ENCODE data around the gene ATP6V1B1.

Gene ATP6V1B1

GRCh38 chr2:70921031-70921430 lies 14.7 kb upstream of the ATP6V1B1 start:
- POLR2A ChIA-PET, result no interaction called here
- H3K27ac ChIP-seq (ENCODE audit: insufficient read depth in 1 of 2, low read depth in 1 of 2, low read length in 2 of 2, poor library complexity in 1 of 2, severe bottlenecking in 2 of 2), result no peak overlapping the region

GRCh38 chr2:70921839-70922234 lies 13.9 kb upstream of the ATP6V1B1 start:
- WGBS (ENCODE audit: insufficient coverage), result 47% methylated on average over 2 of the region's 2 CpGs
- ChIA-PET POLR2A (no interaction called here), CTCF (interaction anchor here (0.9 to 15.9 kb wide), 10 partner anchors 10 to 128 kb away, joined by 3 to 169 read pairs (median 5); no protein-coding TSS in a partner anchor)
- no peak overlapping the region for H3K4me3 ChIP-seq (ENCODE audit: control insufficient read depth in 1 of 7, extremely low read depth in 1 of 7, insufficient read depth in 4 of 7, low read depth in 2 of 7, low read length in 6 of 7)
- peaks cover 0 to 18% (median 9%) of the 10 kb centered on the region in 5 experiments for H3K27me3 ChIP-seq (replicated peaks in 2 of 5; ENCODE audit: control insufficient read depth in 4 of 5, insufficient read depth in 5 of 5, low read length in 4 of 5)
- no peaks in the 10 kb centered on the region for H3K4me1 ChIP-seq (ENCODE audit: control extremely low read depth in 1 of 4, control insufficient read depth in 4 of 4, insufficient read depth in 4 of 4, low read length in 3 of 4)
- DNase-seq, result no peak
- no peaks in the 10 kb centered on the region for H3K36me3 ChIP-seq (ENCODE audit: control insufficient read depth in 4 of 4, insufficient read depth in 4 of 4, low read length in 3 of 4)
- peaks cover 0 to 7% (median 0%) of the 10 kb centered on the region in 5 experiments for H3K9me3 ChIP-seq (ENCODE audit: control extremely low read depth in 1 of 5, control insufficient read depth in 4 of 5, insufficient read depth in 2 of 5, low read depth in 1 of 5, low read length in 4 of 5)
- no peak overlapping the region for H3K27ac ChIP-seq (ENCODE audit: insufficient read depth in 1 of 2, low read depth in 1 of 2, low read length in 2 of 2, poor library complexity in 1 of 2, severe bottlenecking in 2 of 2)

More at GRCh38 chr2:70921031-70921430, 14.7 kb upstream of the ATP6V1B1 start:
- H3K36me3 ChIP-seq (ENCODE audit: control insufficient read depth in 4 of 4, insufficient read depth in 4 of 4, low read length in 3 of 4), result no peaks in the 10 kb centered on the region
- peaks cover 0 to 7% (median 0%) of the 10 kb centered on the region in 5 experiments for H3K9me3 ChIP-seq (ENCODE audit: control extremely low read depth in 1 of 5, control insufficient read depth in 4 of 5, insufficient read depth in 2 of 5, low read depth in 1 of 5, low read length in 4 of 5)
- WGBS (ENCODE audit: insufficient coverage), result 98% methylated on average over 12 of the region's 12 CpGs
- no peak overlapping the region for H3K4me3 ChIP-seq (ENCODE audit: control insufficient read depth in 1 of 7, extremely low read depth in 1 of 7, insufficient read depth in 4 of 7, low read depth in 2 of 7, low read length in 6 of 7)
- CTCF ChIA-PET, result interaction anchor here (0.8 to 15.9 kb wide), 13 partner anchors 10 to 265 kb away, joined by 3 to 169 read pairs (median 5); partner anchors contain the start of gene FIGLA
- DNase-seq, result no peak
- no peaks in the 10 kb centered on the region for H3K4me1 ChIP-seq (ENCODE audit: control extremely low read depth in 1 of 4, control insufficient read depth in 4 of 4, insufficient read depth in 4 of 4, low read length in 3 of 4)
- H3K27me3 ChIP-seq (replicated peaks in 2 of 5; ENCODE audit: control insufficient read depth in 4 of 5, insufficient read depth in 5 of 5, low read length in 4 of 5), result peaks cover 0 to 16% (median 9%) of the 10 kb centered on the region in 5 experiments

GRCh38 chr2:70922235-70923234 lies 13.2 kb upstream of the ATP6V1B1 start:
- 88% methylated on average over 11 of the region's 18 CpGs for WGBS (ENCODE audit: insufficient coverage)

GRCh38 chr2:70923378-70924015 lies 12.2 kb upstream of the ATP6V1B1 start:
- peaks cover 0 to 11% (median 4%) of the 10 kb centered on the region in 5 experiments for H3K27me3 ChIP-seq (replicated peaks in 2 of 5; ENCODE audit: control insufficient read depth in 4 of 5, insufficient read depth in 5 of 5, low read length in 4 of 5)
- no peaks in the 10 kb centered on the region for H3K9me3 ChIP-seq (ENCODE audit: control extremely low read depth in 1 of 5, control insufficient read depth in 4 of 5, insufficient read depth in 2 of 5, low read depth in 1 of 5, low read length in 4 of 5)
- no peaks in the 10 kb centered on the region for H3K4me1 ChIP-seq (ENCODE audit: control extremely low read depth in 1 of 4, control insufficient read depth in 4 of 4, insufficient read depth in 4 of 4, low read length in 3 of 4)
- CTCF ChIA-PET, result interaction anchor here (0.9 to 15.9 kb wide), 13 partner anchors 10 to 136 kb away, joined by 3 to 169 read pairs (median 4); no protein-coding TSS in a partner anchor
- H3K36me3 ChIP-seq (ENCODE audit: control insufficient read depth in 4 of 4, insufficient read depth in 4 of 4, low read length in 3 of 4), result no peaks in the 10 kb centered on the region
- POLR2A ChIA-PET, result no interaction called here
- DNase-seq, result peak; percentile 50 to 63 (median 58)
- no peak overlapping the region for H3K27ac ChIP-seq (ENCODE audit: insufficient read depth in 1 of 2, low read depth in 1 of 2, low read length in 2 of 2, poor library complexity in 1 of 2, severe bottlenecking in 2 of 2)
- no peak overlapping the region for H3K4me3 ChIP-seq (ENCODE audit: control insufficient read depth in 1 of 7, extremely low read depth in 1 of 7, insufficient read depth in 4 of 7, low read depth in 2 of 7, low read length in 6 of 7)
- WGBS (ENCODE audit: insufficient coverage), result 75% methylated on average over 4 of the region's 10 CpGs

More at GRCh38 chr2:70922235-70923234, 13.2 kb upstream of the ATP6V1B1 start:
- no peak for DNase-seq
- H3K27me3 ChIP-seq (replicated peaks in 2 of 5; ENCODE audit: control insufficient read depth in 4 of 5, insufficient read depth in 5 of 5, low read length in 4 of 5), result peaks cover 0 to 15% (median 11%) of the 10 kb centered on the region in 5 experiments
- no peaks in the 10 kb centered on the region for H3K4me1 ChIP-seq (ENCODE audit: control extremely low read depth in 1 of 4, control insufficient read depth in 4 of 4, insufficient read depth in 4 of 4, low read length in 3 of 4)
- H3K9me3 ChIP-seq (ENCODE audit: control extremely low read depth in 1 of 5, control insufficient read depth in 4 of 5, insufficient read depth in 2 of 5, low read depth in 1 of 5, low read length in 4 of 5), result peaks cover 0 to 6% (median 0%) of the 10 kb centered on the region in 5 experiments
- no peak overlapping the region for H3K4me3 ChIP-seq (ENCODE audit: control insufficient read depth in 1 of 7, extremely low read depth in 1 of 7, insufficient read depth in 4 of 7, low read depth in 2 of 7, low read length in 6 of 7)
- ChIA-PET POLR2A (no interaction called here), CTCF (interaction anchor here (0.9 to 15.9 kb wide), 17 partner anchors 11 to 129 kb away, joined by 3 to 169 read pairs (median 4); no protein-coding TSS in a partner anchor)
- no peaks in the 10 kb centered on the region for H3K36me3 ChIP-seq (ENCODE audit: control insufficient read depth in 4 of 4, insufficient read depth in 4 of 4, low read length in 3 of 4)
- no peak overlapping the region for H3K27ac ChIP-seq (ENCODE audit: insufficient read depth in 1 of 2, low read depth in 1 of 2, low read length in 2 of 2, poor library complexity in 1 of 2, severe bottlenecking in 2 of 2)

- no peak overlapping the region for H3K4me3 ChIP-seq (ENCODE audit: control insufficient read depth in 1 of 7, extremely low read depth in 1 of 7, insufficient read depth in 4 of 7, low read depth in 2 of 7, low read length in 6 of 7)
- 73% methylated on average over 2 of the region's 2 CpGs for WGBS (ENCODE audit: insufficient coverage)
- POLR2A ChIA-PET, result no interaction called here
- H3K36me3 ChIP-seq (ENCODE audit: control insufficient read depth in 4 of 4, insufficient read depth in 4 of 4, low read length in 3 of 4), result no peaks in the 10 kb centered on the region
- DNase-seq, result no peak
- no peaks in the 10 kb centered on the region for H3K9me3 ChIP-seq (ENCODE audit: control extremely low read depth in 1 of 5, control insufficient read depth in 4 of 5, insufficient read depth in 2 of 5, low read depth in 1 of 5, low read length in 4 of 5)
- H3K27me3 ChIP-seq (replicated peaks in 2 of 5; ENCODE audit: control insufficient read depth in 4 of 5, insufficient read depth in 5 of 5, low read length in 4 of 5), result peaks cover 0 to 15% (median 3%) of the 10 kb centered on the region in 5 experiments
- peaks cover 0 to 1% (median 0%) of the 10 kb centered on the region in 4 experiments for H3K4me1 ChIP-seq (ENCODE audit: control extremely low read depth in 1 of 4, control insufficient read depth in 4 of 4, insufficient read depth in 4 of 4, low read length in 3 of 4)
- H3K27ac ChIP-seq (ENCODE audit: insufficient read depth in 1 of 2, low read depth in 1 of 2, low read length in 2 of 2, poor library complexity in 1 of 2, severe bottlenecking in 2 of 2), result no peak overlapping the region
- CTCF ChIA-PET, result interaction anchor here (1.1 to 15.9 kb wide), 5 partner anchors 9 to 58 kb away, joined by 3 to 169 read pairs (median 4); no protein-coding TSS in a partner anchor
These were observed 9.7 kb upstream of the ATP6V1B1 start for GRCh38 chr2:70926042-70926441.

- peaks cover 0 to 2% (median 0%) of the 10 kb centered on the region in 4 experiments for H3K4me1 ChIP-seq (ENCODE audit: control extremely low read depth in 1 of 4, control insufficient read depth in 4 of 4, insufficient read depth in 4 of 4, low read length in 3 of 4)
- WGBS (ENCODE audit: insufficient coverage), result 94% methylated on average over 3 of the region's 3 CpGs
- CTCF ChIA-PET, result interaction anchor here (0.9 to 1.3 kb wide), 2 partner anchors 9 to 16 kb away, joined by 3 read pairs; no protein-coding TSS in a partner anchor
- POLR2A ChIA-PET, result no interaction called here
- no peaks in the 10 kb centered on the region for H3K36me3 ChIP-seq (ENCODE audit: control insufficient read depth in 4 of 4, insufficient read depth in 4 of 4, low read length in 3 of 4)
- H3K4me3 ChIP-seq (ENCODE audit: control insufficient read depth in 1 of 7, extremely low read depth in 1 of 7, insufficient read depth in 4 of 7, low read depth in 2 of 7, low read length in 6 of 7), result no peak overlapping the region
- peaks cover 0 to 18% (median 3%) of the 10 kb centered on the region in 5 experiments for H3K27me3 ChIP-seq (replicated peaks in 2 of 5; ENCODE audit: control insufficient read depth in 4 of 5, insufficient read depth in 5 of 5, low read length in 4 of 5)
- no peaks in the 10 kb centered on the region for H3K9me3 ChIP-seq (ENCODE audit: control extremely low read depth in 1 of 5, control insufficient read depth in 4 of 5, insufficient read depth in 2 of 5, low read depth in 1 of 5, low read length in 4 of 5)
- no peak for DNase-seq
- H3K27ac ChIP-seq (ENCODE audit: insufficient read depth in 1 of 2, low read depth in 1 of 2, low read length in 2 of 2, poor library complexity in 1 of 2, severe bottlenecking in 2 of 2), result no peak overlapping the region
These were observed 8.6 kb upstream of the ATP6V1B1 start for GRCh38 chr2:70927138-70927537.
